ENCODE data around the gene PTH2R. TPM values are rescaled to one million over a fixed set of nuclear protein-coding genes. Genes with fewer than 3 reads are reported as not detected.

Gene PTH2R
- total and polyA plus RNA-seq, 9 of the 15 experiments (the other 6 are each of a cell fraction or from before 2014, with no cell fraction given), result 2.7 to 8.8 (median 4.2) TPM

- TF ChIP-seq E2F5 (CRISPR knock-in tag; IDR thresholded peaks at IDR 0.05) (no peak), U2AF1 (optimal IDR thresholded peaks at IDR 0.05; ENCODE audit: low read depth, low read length) (no peak), U2AF2 (optimal IDR thresholded peaks at IDR 0.05; ENCODE audit: low read depth, low read length) (no peak), ZNF232 (CRISPR knock-in tag; IDR thresholded peaks at IDR 0.05) (no peak), GTF2F1 (IDR thresholded peaks at IDR 0.05; ENCODE audit: low read depth, low read length) (no peak), ZNF668 (CRISPR knock-in tag; IDR thresholded peaks at IDR 0.05) (no peak), NR2C1 (IDR thresholded peaks at IDR 0.05) (no peak), NR2C1 (tag; IDR thresholded peaks at IDR 0.05) (no peak), ZSCAN32 (CRISPR knock-in tag; IDR thresholded peaks at IDR 0.05) (no peak), CSDE1 (IDR thresholded peaks at IDR 0.05) (no peak), ZNF253 (CRISPR knock-in tag; conservative IDR thresholded peaks at IDR 0.05) (no peak), ETV5 (CRISPR knock-in tag; IDR thresholded peaks at IDR 0.05; ENCODE audit: low read depth) (no peak), FOXA3 (CRISPR knock-in tag; conservative IDR thresholded peaks at IDR 0.05 in 1 of 2, IDR thresholded peaks at IDR 0.05 in 1 of 2) (no peak), ZNF696 (CRISPR knock-in tag; conservative IDR thresholded peaks at IDR 0.05) (no peak), LCOR (CRISPR knock-in tag; IDR thresholded peaks at IDR 0.05) (no peak), KDM5B (IDR thresholded peaks at IDR 0.05; ENCODE audit: insufficient replicate concordance, low read depth, low read length) (peak; percentile 47), JUND (IDR thresholded peaks at IDR 0.05; ENCODE audit: borderline replicate concordance, low read depth, low read length) (peak; percentile 54), JUND (tag; IDR thresholded peaks at IDR 0.05; ENCODE audit: borderline replicate concordance, low read depth, low read length) (no peak), NFE2 (IDR thresholded peaks at IDR 0.05; ENCODE audit: low read depth) (no peak), EHMT2 (IDR thresholded peaks at IDR 0.05) (peak; percentile 56; the same call in 1 of the 2 replicates), HMBOX1 (IDR thresholded peaks at IDR 0.05) (no peak), KAT8 (IDR thresholded peaks at IDR 0.05; ENCODE audit: low read depth) (no peak), ZNF655 (CRISPR knock-in tag; IDR thresholded peaks at IDR 0.05) (no peak), FOSL1 (tag; conservative IDR thresholded peaks at IDR 0.05) (peak; percentile 48), ZNF639 (CRISPR knock-in tag; conservative IDR thresholded peaks at IDR 0.05 in 1 of 2, IDR thresholded peaks at IDR 0.05 in 1 of 2) (no peak), TBP (optimal IDR thresholded peaks at IDR 0.05; ENCODE audit: low read depth, low read length) (peak; percentile 31)
Measured at GRCh38 chr2:208542465-208543041, 136.0 kb downstream of the PTH2R start (continued).
